ENCODE results near the gene DUSP5.
"Not testable (repeated sequence)": the region's sequence is repeated elsewhere in the genome, so short reads cannot be mapped to it uniquely, and the experiment has no call there.

DUSP5 gene

DNA sequence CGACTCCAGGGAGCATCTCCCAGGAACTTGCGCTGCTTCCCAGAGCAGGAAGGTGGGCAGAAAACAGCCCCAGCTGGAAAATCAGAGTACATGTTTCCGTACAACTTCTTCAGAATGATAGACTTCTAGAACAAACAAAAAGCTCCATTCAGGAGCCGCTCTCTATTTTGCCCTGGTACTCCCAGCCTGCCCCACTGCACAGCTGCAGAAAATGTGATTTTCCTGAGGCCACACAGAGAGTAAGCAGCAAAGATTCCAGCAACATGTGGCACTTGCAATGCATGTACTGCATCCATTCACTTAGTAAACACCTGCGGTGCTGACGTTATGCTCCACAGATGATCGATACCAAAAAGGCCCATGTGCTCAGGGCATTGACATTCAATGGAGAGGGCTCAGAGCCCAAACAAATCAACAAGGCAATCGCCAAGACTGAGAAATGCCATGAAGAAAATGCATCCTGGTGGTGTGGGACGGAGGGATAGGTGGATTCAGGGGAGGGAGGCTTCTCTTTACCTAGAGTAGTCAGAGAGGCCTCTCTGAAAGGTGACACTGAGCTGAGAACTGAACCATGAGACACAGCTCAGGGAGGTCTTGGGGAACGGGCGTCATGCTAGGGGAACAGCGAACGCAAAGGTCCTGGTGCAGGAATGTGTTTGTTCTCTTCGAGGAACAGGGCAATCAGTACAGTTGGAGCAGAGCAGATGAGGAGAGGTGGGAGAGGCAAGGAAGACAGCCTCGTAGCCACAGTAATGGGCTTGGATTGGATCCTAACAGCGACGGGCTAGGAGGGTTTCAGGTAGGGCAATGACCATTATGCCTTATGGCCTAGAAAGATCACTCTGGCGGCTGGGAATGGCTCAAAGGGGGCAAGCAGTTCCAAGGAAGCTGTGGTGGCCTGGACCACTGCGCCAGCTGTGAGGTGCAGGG lies 35.3 kb upstream of the DUSP5 start:
- Histone ChIP-seq H3K36me3 (replicated peaks in 1 of 2; ENCODE audit: control insufficient read depth in 2 of 2, insufficient read depth in 2 of 2, low read length in 2 of 2) (no peaks in the 10 kb centered on the region), H3K23ac (ENCODE audit: low read depth, low read length, poor library complexity) (no peak overlapping the region), H3K4me1 (ENCODE audit: control insufficient read depth in 2 of 2, insufficient read depth in 1 of 2, low read depth in 1 of 2, low read length in 2 of 2) (peaks cover 4 to 8% of the 10 kb centered on the region in 2 donors), H3K4ac (ENCODE audit: low read length) (no peak overlapping the region), H3K18ac (ENCODE audit: low read length) (no peak overlapping the region), H2BK5ac (ENCODE audit: low read length) (no peak overlapping the region), H3K27me3 (ENCODE audit: control insufficient read depth in 3 of 3, insufficient read depth in 3 of 3, low read depth in 1 of 3, low read length in 3 of 3) (peaks cover 0 to 8% (median 0%) of the 10 kb centered on the region in 3 experiments), H4K8ac (ENCODE audit: low read depth, low read length) (peak overlapping the region; percentile 45), H2BK12ac (ENCODE audit: low read length) (no peak overlapping the region), H3K14ac (ENCODE audit: low read length) (peak overlapping the region; percentile 59), H2AFZ (ENCODE audit: low read length) (peak overlapping the region; percentile 41), H2BK15ac (ENCODE audit: low read length) (peak overlapping the region; percentile 14), H3K4me3 (ENCODE audit: low read length in 2 of 2) (peak overlapping the region in 1 of 2 donors; percentile 47), H4K91ac (ENCODE audit: low read depth, low read length, poor library complexity) (no peak overlapping the region), H3K9me3 (replicated peaks in 1 of 2; ENCODE audit: control insufficient read depth in 2 of 2, insufficient read depth in 1 of 2, low read depth in 1 of 2, low read length in 2 of 2) (no peaks in the 10 kb centered on the region), H3K9ac (ENCODE audit: low read depth, low read length, poor library complexity) (no peak overlapping the region), H3K79me1 (ENCODE audit: low read depth, low read length) (no peaks in the 10 kb centered on the region), H3K4me2 (ENCODE audit: insufficient read depth, low read length, poor library complexity, severe bottlenecking) (no peak overlapping the region), H2BK120ac (ENCODE audit: low read depth, low read length) (no peak overlapping the region), H3K27ac (replicated peaks; ENCODE audit: low read length) (no peak overlapping the region), H2AK5ac (ENCODE audit: low read depth, low read length) (no peak overlapping the region)
- no CpG with 5 or more reads among the region's 19 CpGs for WGBS, 2 donors (ENCODE audit: extremely low coverage in 2 of 2, insufficient read length in 2 of 2, insufficient replicate concordance in 1 of 2)
- DNase-seq (ENCODE audit: low spot score): no peak

DNA sequence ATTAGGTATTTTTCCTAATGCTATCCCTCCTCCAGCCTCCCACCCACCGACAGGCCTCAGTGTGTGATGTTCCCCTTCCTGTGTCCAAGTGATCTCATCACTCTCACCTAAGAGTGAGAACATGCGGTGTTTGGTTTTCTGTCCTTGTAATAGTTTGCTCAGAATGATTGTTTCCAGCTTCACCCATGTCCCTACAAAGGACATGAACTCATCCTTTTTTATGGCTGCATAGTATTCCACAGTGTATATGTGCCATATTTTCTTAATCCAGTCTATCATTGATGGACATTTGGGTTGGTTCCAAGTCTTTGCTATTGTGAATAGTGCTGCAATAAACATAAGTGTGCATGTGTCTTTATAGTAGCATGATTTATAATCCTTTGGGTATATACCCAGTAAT lies 29.4 kb upstream of the DUSP5 start:
- not testable (repeated sequence) for H2BK15ac ChIP-seq (ENCODE audit: low read length); H4K8ac ChIP-seq (ENCODE audit: low read depth, low read length); H2BK5ac ChIP-seq (ENCODE audit: low read length); H2BK120ac ChIP-seq (ENCODE audit: low read depth, low read length); H3K4me3 ChIP-seq (ENCODE audit: low read length in 2 of 2); H3K4me2 ChIP-seq (ENCODE audit: insufficient read depth, low read length, poor library complexity, severe bottlenecking); H2AFZ ChIP-seq (ENCODE audit: low read length); H3K27me3 ChIP-seq (ENCODE audit: control insufficient read depth in 3 of 3, insufficient read depth in 3 of 3, low read depth in 1 of 3, low read length in 3 of 3); H3K14ac ChIP-seq (ENCODE audit: low read length); H3K18ac ChIP-seq (ENCODE audit: low read length); H3K79me1 ChIP-seq (ENCODE audit: low read depth, low read length); DNase-seq (ENCODE audit: low spot score); H3K27ac ChIP-seq (replicated peaks; ENCODE audit: low read length); H3K9ac ChIP-seq (ENCODE audit: low read depth, low read length, poor library complexity); H3K23ac ChIP-seq (ENCODE audit: low read depth, low read length, poor library complexity); H3K9me3 ChIP-seq (replicated peaks in 1 of 2; ENCODE audit: control insufficient read depth in 2 of 2, insufficient read depth in 1 of 2, low read depth in 1 of 2, low read length in 2 of 2); H4K91ac ChIP-seq (ENCODE audit: low read depth, low read length, poor library complexity); H2BK12ac ChIP-seq (ENCODE audit: low read length); H3K36me3 ChIP-seq (replicated peaks in 1 of 2; ENCODE audit: control insufficient read depth in 2 of 2, insufficient read depth in 2 of 2, low read length in 2 of 2); H3K4ac ChIP-seq (ENCODE audit: low read length); H2AK5ac ChIP-seq (ENCODE audit: low read depth, low read length); H3K4me1 ChIP-seq (ENCODE audit: control insufficient read depth in 2 of 2, insufficient read depth in 1 of 2, low read depth in 1 of 2, low read length in 2 of 2)
- WGBS, 2 donors (ENCODE audit: extremely low coverage in 2 of 2, insufficient read length in 2 of 2, insufficient replicate concordance in 1 of 2): no CpG with 5 or more reads among the region's 2 CpGs

DNA sequence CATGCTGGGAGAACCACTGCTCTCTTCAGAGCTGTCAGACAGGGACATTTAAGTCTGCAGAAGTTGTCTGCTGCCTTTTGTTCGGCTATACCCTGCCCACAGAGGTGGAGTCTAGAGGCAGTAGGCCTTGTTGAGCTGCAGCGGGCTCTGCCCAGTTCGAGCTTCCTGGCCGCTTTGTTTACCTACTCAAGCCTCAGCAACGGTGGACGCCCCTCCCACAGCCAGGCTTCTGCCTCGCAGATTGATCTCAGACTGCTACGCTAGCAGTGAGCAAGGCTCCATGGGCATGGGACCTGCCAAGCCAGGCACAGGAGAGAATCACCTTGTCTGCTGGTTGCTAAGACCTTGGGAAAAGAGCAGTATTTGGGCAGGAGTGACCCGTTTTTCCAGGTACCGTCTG lies 27.2 kb upstream of the DUSP5 start:
- H3K18ac ChIP-seq (ENCODE audit: low read length); H3K4me1 ChIP-seq (ENCODE audit: control insufficient read depth in 2 of 2, insufficient read depth in 1 of 2, low read depth in 1 of 2, low read length in 2 of 2); H3K79me1 ChIP-seq (ENCODE audit: low read depth, low read length); H3K23ac ChIP-seq (ENCODE audit: low read depth, low read length, poor library complexity); H3K9me3 ChIP-seq (replicated peaks in 1 of 2; ENCODE audit: control insufficient read depth in 2 of 2, insufficient read depth in 1 of 2, low read depth in 1 of 2, low read length in 2 of 2); H3K27ac ChIP-seq (replicated peaks; ENCODE audit: low read length); DNase-seq (ENCODE audit: low spot score); H2AK5ac ChIP-seq (ENCODE audit: low read depth, low read length); H3K36me3 ChIP-seq (replicated peaks in 1 of 2; ENCODE audit: control insufficient read depth in 2 of 2, insufficient read depth in 2 of 2, low read length in 2 of 2); H3K27me3 ChIP-seq (ENCODE audit: control insufficient read depth in 3 of 3, insufficient read depth in 3 of 3, low read depth in 1 of 3, low read length in 3 of 3); H3K14ac ChIP-seq (ENCODE audit: low read length); H3K9ac ChIP-seq (ENCODE audit: low read depth, low read length, poor library complexity); H3K4ac ChIP-seq (ENCODE audit: low read length); H2BK12ac ChIP-seq (ENCODE audit: low read length); H2BK120ac ChIP-seq (ENCODE audit: low read depth, low read length); H4K8ac ChIP-seq (ENCODE audit: low read depth, low read length); H2BK5ac ChIP-seq (ENCODE audit: low read length); H3K4me2 ChIP-seq (ENCODE audit: insufficient read depth, low read length, poor library complexity, severe bottlenecking); H2BK15ac ChIP-seq (ENCODE audit: low read length); H4K91ac ChIP-seq (ENCODE audit: low read depth, low read length, poor library complexity); H3K4me3 ChIP-seq (ENCODE audit: low read length in 2 of 2): not testable (repeated sequence)
- no CpG with 5 or more reads among the region's 10 CpGs for WGBS, 2 donors (ENCODE audit: extremely low coverage in 2 of 2, insufficient read length in 2 of 2, insufficient replicate concordance in 1 of 2)
- peak overlapping the region; percentile 66 for H2AFZ ChIP-seq (ENCODE audit: low read length)

DNA sequence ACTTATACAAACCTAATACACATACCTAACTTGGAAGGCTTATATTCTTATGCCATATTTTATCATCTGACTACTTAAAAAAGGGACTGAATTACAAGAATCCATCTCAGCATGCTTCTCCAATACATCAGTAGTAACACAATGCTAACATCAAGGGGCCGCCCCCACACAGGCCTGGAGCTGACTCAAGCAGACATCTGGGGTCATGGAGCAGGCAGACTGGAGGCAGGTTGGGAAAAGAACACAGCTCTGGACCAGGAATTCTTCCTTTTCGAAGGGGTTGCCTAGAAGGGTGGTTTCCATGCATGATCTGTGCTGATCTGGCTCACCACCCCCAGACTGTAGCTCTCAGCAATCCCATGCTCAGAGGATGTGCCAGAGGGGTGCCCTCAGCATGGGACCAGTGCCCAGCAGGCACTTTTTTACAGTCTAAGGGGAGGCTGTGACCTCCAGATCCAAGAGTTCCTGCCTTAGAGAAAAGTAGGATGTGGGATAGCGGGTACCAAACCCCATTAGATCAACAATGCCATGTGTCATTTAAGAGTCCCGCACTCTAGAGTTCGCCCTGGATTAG lies 26.1 kb upstream of the DUSP5 start:
- no CpG with 5 or more reads among the region's 5 CpGs for WGBS, 2 donors (ENCODE audit: extremely low coverage in 2 of 2, insufficient read length in 2 of 2, insufficient replicate concordance in 1 of 2)
- Histone ChIP-seq H3K27ac (replicated peaks; ENCODE audit: low read length) (no peak overlapping the region), H2BK5ac (ENCODE audit: low read length) (no peak overlapping the region), H3K4ac (ENCODE audit: low read length) (no peak overlapping the region), H3K27me3 (ENCODE audit: control insufficient read depth in 3 of 3, insufficient read depth in 3 of 3, low read depth in 1 of 3, low read length in 3 of 3) (peaks cover 0 to 12% (median 0%) of the 10 kb centered on the region in 3 experiments), H2AFZ (ENCODE audit: low read length) (no peak overlapping the region), H3K4me3 (ENCODE audit: low read length in 2 of 2) (no peak overlapping the region), H2BK15ac (ENCODE audit: low read length) (no peak overlapping the region), H3K9ac (ENCODE audit: low read depth, low read length, poor library complexity) (no peak overlapping the region), H3K4me1 (ENCODE audit: control insufficient read depth in 2 of 2, insufficient read depth in 1 of 2, low read depth in 1 of 2, low read length in 2 of 2) (no peaks in the 10 kb centered on the region), H3K79me1 (ENCODE audit: low read depth, low read length) (no peaks in the 10 kb centered on the region), H2AK5ac (ENCODE audit: low read depth, low read length) (no peak overlapping the region), H3K36me3 (replicated peaks in 1 of 2; ENCODE audit: control insufficient read depth in 2 of 2, insufficient read depth in 2 of 2, low read length in 2 of 2) (no peaks in the 10 kb centered on the region), H3K23ac (ENCODE audit: low read depth, low read length, poor library complexity) (no peak overlapping the region), H4K8ac (ENCODE audit: low read depth, low read length) (no peak overlapping the region), H4K91ac (ENCODE audit: low read depth, low read length, poor library complexity) (no peak overlapping the region), H3K9me3 (replicated peaks in 1 of 2; ENCODE audit: control insufficient read depth in 2 of 2, insufficient read depth in 1 of 2, low read depth in 1 of 2, low read length in 2 of 2) (no peaks in the 10 kb centered on the region), H3K14ac (ENCODE audit: low read length) (no peak overlapping the region), H2BK120ac (ENCODE audit: low read depth, low read length) (no peak overlapping the region), H3K18ac (ENCODE audit: low read length) (no peak overlapping the region), H3K4me2 (ENCODE audit: insufficient read depth, low read length, poor library complexity, severe bottlenecking) (no peak overlapping the region), H2BK12ac (ENCODE audit: low read length) (no peak overlapping the region)
- no peak for DNase-seq (ENCODE audit: low spot score)
